ENCODE measurements around the gene GPR157.

The GPR157 gene

GRCh38 chr1:9086045-9086444 is 42.9 kb downstream of the GPR157 start:
- DNase-seq: no peak

GRCh38 chr1:9085306-9085940 is 43.5 kb downstream of the GPR157 start:
- no peak for DNase-seq

DNA sequence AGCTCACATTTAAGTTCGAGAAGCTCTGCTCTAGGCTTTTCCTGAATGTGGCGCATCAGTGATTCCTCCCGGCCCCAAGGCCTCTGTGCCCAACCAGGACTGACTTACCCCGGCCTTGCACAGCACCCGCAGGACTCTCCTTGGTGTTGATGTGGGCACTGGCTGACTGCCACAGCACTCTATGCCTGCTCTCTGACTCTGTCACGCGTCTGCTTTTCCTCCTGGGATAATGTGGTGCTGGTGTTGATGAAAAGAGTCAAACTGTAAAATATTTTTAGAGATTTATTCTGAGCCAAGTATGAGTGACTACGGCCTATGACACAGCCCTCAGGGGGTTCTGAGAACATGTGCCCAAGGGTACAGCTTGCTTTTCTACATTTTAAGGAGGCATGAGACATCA is 44.0 kb downstream of the GPR157 start:
- DNase-seq: no peak

GRCh38 chr1:9081473-9081872 is 47.4 kb downstream of the GPR157 start:
- DNase-seq: no peak

DNA sequence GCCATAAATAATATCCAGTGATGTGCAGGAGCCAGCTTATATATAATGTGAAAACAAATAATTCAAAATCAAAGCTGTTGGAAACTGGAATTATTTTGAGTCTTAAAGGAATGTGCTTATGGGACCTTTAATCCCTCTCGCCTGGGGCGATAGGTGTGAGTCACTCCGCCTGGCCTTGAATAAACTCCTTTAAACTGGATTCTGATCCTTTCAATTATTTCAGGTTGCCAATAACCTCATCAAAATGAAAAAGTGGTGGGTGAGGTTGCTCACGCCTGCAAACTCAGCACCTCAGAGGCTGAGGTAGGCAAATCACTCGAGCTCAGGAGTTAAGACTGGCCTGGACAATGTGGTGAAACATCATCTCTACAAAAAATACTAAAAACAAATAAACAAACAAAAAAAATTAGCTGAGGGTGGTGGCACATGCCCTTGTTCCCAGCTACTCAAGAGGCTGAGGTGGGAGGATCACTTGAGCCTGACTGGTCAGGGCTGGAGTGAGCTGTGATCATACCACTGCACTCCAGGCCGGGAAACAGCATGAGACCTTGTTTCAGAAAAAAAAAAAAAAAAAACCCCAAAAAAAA is 48.1 kb downstream of the GPR157 start:
- DNase-seq: no peak

DNA sequence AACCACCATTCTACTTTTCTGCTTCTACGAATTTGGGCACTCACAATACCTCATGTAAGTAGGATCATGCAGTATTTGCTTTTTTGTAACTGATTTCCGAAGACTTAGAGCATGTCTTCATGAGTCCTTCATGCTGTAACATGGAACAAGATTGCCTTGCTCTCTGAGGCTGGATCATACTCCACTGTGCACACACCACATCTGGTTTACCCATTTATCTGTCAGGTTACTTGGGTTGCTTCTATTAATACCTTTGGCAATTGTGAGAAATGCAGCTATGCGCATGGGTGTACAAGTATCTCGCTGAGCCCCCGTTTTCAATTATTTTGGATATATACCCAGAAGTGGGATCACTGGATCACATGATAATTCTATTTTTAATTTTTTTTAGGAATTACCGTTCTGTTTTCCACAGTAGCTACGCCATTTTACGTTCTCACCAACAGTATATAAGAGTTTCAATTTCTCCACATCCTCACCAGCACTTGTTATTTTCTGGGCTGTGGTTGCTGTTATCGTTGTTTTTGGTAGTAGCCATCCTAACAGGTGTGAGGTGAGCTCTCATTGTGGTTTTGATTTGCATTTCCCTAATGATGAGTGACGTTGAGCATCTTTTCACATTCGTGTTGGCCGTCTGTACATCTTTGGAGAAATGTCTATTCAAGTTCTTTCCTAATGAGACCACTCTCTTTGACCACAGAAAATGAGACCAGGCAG is 48.8 kb downstream of the GPR157 start:
- DNase-seq: no peak

DNA sequence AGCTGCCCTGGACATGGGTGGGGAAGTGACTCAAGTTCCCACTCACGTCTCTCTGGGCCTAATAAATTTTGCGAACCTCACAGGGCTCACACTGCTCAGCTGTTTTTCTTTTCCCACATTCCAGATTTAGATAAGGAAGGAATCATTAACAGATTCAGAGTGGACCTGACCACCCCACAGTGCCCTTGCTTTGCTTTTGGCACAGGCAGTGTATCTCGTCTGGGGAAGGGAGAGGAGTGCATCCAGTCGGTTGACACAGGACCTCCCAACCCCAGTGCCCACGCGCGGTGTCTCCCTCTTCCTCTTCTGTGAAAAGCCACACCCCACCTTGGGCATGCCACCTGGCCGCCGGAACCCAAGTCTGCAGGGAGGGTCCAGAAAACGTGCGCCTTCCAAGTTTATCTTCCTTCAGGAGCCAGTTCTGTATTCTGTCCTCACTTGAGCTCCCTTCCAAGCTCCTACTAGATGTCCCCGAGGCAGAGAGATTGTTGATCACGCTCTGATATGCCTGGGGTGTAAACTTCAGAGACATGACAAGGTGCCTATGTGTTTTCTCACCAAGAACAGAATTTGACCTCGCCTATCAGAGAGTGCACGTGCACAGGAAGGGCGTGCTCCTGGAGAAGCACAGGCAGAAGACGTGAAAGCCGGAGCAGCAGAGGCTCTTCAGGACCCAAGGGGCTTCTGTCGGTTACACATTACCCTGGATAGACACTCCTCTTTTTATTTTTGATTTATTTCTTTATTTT is 50.0 kb downstream of the GPR157 start:
- no peak for DNase-seq

DNA sequence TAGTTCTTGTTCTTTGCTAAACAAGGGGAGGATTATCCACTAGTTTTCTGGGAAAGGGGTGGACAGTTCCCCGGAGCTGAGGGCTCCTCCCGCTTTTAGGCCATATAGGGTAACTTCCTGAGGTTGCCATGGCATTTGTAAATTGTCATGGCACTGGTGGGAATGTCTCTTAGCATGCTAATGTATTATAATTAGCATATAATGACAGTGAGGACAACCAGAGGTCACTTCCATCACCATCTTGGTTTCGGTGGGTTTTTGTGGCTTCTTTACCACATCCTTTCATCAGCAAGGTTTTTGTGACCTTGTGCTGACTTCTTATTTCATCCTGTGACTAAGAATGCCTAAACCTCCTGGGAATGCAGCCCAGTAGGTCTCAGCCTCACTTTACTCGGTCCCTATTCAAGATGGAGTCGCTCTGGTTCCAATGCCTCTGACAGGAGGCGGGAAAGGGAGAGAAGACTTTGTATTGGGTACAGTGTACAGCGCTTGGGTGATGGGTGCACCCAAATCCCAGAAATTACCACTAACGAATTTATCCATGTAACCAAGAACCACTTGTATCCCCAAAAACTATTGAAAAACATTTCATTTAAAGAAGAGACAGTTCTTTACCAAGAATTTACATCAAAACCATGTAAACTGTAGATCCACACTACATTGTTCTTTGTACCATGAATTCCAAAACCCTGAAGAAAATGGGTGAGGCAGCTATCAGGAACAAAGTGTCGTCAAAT is 50.7 kb downstream of the GPR157 start:
- peak; percentile 37 for DNase-seq

- peak; percentile 51 for DNase-seq
Measured at GRCh38 chr1:9075022-9075421, 53.9 kb downstream of the GPR157 start.

DNA sequence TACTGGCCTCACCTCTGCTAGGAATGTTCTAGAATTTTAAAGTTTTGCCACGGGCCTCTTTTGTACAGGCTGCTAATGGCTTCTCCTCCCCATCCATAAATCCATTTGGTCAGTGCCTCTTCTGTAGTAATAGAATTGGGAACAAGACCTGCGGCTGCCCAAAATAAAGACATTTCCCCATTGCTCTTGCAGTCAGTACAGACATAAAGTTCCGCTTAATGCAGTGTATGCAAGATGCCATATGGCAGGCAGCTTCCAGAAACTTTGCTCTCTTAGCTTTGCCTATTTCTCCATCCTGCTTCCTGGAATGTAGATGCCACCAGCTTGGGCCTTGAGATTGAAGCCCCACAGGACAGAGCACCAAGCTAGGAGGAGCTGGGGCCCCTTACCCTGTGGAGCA is 55.8 kb downstream of the GPR157 start:
- DNase-seq: no peak

DNA sequence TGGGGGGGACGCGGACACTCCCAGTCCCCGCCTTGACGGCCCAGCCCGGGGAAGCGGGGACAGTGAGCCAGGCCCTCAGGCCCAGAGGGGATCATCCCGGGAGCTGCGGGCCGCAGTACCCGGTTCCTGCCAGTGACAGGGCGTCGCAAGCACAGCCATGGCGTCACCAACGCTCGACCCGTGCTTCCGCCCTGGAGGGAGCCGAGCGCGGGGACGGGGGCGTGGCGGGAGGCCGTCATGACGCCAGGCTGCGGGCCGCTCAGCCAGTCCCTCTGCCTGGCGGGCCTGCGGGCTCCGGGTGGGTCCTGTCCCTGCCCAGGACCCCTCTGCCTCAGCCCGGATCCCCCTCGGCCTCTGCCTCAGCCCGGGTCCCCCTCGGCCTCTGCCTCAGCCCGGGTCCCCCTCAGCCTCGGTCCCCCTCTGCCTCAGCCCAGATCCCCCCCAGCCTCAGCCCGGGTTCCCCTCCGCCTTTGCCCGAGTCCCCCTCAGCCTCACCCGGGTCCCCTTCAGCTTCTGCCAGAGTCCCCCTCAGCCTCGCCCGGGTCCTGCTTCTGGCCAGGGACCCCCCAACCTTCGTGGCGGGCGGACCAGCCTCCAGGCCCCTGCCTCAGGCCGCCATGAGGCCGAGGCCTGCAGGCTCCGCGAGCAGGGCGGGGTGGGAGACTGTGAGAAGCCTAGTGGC is 57.2 kb downstream of the GPR157 start:
- no peak for DNase-seq

DNA sequence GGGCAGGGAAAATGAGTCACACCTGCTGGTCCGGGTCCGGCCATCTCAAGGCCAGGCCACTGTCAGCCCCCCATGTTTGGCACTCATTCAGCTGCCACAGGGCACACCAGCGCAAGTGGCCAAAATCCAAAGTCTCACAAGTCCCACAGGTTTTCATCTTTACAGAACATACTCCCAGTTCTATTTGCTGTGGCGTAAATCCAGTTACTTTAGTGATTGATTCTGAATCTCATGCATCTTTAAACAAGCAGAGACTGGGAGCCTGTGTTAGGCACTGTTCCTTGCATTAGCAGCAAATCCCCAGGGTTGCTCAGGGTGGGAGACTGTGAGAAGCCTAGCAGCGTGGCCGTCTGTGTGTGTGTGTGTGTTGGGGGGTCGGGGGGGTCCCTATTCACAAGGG is 58.4 kb downstream of the GPR157 start:
- DNase-seq: no peak

DNA sequence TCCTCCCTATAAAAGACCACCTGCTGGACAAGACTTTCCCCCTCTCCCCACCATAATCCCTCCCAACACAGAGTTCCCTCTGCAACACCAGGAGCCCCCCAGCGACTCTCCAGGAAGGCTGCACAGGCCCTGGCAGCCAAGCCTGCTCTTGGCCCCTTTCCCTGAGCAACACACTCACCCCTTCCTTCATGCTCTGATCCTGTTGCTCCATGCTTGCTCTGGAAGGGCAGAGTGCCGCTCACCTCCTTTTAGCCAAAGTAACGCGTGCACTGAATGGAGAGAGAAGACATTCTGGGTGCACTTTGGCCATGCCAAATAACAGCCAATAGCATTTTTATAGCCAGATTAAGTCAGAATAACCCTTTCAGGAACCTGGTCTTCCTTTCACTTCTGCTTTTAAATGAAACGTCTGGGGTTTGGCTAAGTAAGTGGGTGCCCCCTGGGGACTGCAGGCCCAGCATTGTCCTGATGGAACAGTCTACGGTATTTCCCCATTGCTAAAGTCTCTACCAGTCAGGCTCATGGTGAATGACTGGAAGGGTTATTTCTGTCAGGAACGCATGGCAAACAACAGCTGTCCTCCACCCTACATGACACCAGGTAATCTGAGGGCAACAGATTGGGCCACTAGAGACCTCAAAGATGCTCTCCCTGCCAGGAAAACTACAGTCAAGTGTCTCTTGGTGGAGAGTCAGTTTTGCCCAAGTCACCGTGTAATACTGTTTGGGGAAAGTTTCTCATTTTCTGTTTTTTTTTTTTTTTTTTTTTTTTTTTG is 59.4 kb downstream of the GPR157 start, which contains the start of gene SLC2A5:
SLC2A5 (minus strand) TSS at position 310 of the 775 bp plus-strand sequence; CDS start at position 211, 99 bp downstream.
- peak; percentile 73 for DNase-seq

- DNase-seq: no peak
Measured at GRCh38 chr1:9068981-9069325, 59.9 kb downstream of the GPR157 start.

- DNase-seq: peak; percentile 51
Measured at GRCh38 chr1:9066945-9067807, 61.7 kb downstream of the GPR157 start.

- DNase-seq: no peak
Measured at GRCh38 chr1:9065213-9065751, 63.6 kb downstream of the GPR157 start.

DNA sequence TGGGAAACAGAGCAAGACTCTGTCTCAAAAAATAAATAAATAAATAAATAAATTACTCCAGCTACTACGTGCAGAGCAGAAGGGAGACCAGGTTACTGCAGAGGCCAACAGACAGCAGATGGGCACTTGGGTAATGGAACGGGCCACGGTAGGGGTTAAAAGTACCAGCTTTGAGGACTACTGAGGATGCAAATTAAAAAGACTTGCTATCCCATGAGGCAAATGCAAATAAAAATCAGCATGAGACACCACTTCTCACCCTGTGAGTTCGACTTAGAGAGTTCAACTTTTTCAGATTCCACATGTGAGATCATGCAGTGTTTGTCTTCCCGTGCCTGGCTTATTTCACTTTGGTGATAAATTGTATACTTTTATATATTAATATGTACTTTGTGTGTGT is 66.1 kb downstream of the GPR157 start:
- no peak for DNase-seq

DNA sequence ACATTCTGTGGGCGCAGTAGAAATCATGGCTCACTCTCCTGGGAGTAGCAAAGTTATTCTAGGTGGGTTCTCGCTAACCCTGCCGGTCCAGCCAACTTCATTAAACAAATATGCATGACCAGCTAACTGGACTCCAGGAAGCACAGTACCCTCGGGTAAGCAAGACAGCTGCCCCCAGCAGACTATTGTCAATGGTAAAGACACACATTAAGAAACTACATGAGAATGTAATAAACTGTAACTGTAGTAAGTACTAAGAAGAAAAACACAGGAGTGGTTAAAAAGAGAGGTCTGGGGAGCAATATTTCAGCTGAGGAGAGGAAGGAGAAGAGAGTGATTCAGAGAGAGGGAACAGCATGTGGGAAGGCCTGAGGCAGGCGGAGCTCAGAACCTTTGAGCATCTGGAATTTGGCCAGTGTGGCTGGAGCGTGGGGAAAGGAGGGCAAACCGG is 66.9 kb downstream of the GPR157 start:
- no peak for DNase-seq

DNA sequence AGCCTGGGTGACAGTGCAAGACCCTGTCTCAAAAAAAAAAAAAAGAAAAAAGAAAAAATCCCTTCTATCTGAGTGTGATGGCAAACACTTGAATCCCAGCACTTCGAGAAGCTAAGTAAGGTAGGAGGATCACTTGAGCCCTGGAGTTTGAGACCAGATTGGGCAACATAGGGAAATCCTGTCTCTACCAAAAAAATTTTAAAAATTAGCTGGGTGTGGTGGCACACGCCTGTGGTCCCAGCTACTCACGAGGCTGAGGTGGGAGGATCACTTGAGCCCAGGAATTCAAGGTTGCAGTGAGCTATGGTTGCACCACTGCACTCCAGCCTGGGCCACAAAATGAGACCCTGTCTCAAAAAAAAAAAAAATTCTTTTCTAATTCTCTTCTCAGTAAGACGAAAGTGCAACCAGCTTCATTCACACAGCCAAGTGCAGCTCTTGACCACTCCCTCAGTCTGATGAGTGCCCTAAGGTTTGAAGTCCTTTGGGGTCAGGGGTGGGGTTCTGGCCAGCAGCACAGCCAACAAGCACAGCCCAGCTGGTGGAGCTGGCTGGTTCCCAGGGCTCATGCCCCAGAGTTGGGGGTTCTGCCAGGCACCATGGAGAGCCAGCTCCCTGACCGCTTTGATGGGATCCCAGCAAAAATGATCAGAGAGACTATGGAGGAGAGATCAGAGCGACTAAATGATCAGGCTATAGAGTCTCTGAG is 67.5 kb downstream of the GPR157 start:
- DNase-seq: no peak
